ENCODE data around the gene AK5. TPM values are rescaled to one million over a fixed set of nuclear protein-coding genes. Genes with fewer than 3 reads are reported as not detected.

Gene AK5
- total and polyA plus RNA-seq, 2 donors: 0.79 to 6.5 TPM

DNA sequence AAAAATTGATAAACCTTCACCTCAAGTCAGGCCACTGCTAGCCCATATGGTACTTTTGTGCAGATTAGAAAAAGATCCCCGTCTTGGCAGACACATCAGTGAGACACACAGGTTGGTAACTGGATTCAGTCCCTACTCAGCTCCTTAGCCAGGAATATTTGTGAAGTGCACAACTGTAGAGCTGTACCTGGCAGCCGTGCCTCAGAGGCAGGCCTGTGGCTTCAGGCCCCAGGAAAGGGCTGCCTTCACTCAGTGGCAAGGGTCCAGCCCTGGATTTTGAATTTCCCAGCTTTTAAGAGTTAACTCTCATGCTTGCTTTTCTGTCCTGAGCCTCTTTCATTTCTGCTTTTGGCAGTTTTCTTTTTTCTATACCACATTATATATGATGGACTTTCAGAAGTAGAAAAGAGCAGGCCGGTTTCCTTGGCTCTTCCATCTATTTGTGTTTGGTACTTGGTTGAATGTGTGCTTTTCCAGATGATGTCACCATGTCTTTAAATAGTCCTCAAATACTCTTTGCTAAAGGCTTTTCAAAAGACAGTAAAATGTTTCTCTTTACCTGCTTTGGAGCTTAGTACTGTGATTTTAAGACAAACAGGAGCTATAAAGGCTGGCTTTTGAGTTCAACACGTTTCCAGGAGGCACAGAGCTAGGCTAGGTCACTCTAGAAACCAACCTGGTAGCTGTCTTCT is 186.6 kb downstream of the AK5 start:
- 46% methylated on average over 4 of the region's 4 CpGs for WGBS
- H3K4me1 ChIP-seq (ENCODE audit: insufficient read depth): no peaks in the 10 kb centered on the region
- no peak overlapping the region for H3K27ac ChIP-seq (ENCODE audit: low read depth)
- no peak for DNase-seq (ENCODE audit: extremely low spot score)
- no peak overlapping the region for H3K4me3 ChIP-seq (ENCODE audit: low read depth, low read length)
- H3K36me3 ChIP-seq (ENCODE audit: insufficient read depth): no peaks in the 10 kb centered on the region

DNA sequence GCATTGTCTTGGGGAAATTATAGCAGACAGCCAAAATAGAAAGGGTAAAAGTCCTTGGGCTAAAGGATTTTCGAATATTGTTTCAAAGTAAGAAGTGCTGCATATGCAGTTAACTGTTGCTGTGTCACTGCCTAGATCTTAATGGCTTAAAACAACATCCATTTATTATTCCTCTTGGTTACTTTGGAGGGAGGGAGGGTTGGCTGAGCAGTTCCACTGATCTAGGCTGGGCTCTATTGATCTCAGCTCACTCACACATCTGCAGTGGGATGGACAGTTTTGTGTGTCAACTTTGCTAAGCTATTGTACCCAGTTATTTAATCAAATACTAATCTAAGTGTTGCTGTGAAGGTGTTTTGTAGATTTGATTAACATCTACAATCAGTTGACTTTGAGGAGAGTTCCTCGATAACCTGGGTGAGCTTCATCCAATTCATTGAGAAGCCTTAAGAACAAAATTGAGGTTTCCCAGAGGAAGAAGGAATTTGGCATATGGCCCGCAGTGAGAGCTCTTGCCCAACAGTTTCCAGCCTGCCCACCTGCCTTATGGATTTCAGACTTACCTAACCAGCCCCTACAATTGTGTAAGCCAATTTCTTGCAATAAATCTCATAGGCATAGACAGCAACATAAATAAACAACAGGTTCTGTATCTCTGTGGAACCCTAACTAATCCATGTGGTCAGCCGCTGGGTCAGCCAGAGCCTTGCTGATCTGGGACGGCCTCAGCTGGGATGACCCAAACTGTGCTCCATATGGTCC is 187.3 kb downstream of the AK5 start:
- Histone ChIP-seq H3K36me3 (ENCODE audit: insufficient read depth) (no peaks in the 10 kb centered on the region), H3K4me1 (ENCODE audit: insufficient read depth) (no peaks in the 10 kb centered on the region), H3K27ac (ENCODE audit: low read depth) (no peak overlapping the region), H3K4me3 (ENCODE audit: low read depth, low read length) (no peak overlapping the region)
- no peak for DNase-seq (ENCODE audit: extremely low spot score)
- 84% methylated on average over 5 of the region's 5 CpGs for WGBS

DNA sequence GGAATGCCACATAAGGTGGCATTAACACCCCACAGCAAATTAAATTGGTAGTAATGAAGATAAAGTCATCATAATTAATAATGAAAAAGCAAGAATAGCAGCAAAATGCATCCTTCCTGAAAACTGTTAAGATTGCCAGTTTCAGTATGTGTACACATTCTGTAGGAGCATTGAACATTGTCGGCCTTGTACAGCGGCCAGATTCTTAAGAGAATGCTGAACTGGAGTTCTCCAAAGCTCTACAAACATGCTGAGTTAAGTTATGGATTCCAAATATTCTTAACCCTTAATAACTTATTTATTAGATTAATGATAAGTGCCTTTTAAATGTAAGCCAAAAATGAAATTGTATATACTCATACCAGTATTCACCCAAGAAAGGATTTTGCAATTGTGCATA is 189.9 kb downstream of the AK5 start:
- WGBS: 81% methylated on average over 2 of the region's 2 CpGs
- H3K27ac ChIP-seq (ENCODE audit: low read depth): no peak overlapping the region
- no peak overlapping the region for H3K4me3 ChIP-seq (ENCODE audit: low read depth, low read length)
- DNase-seq (ENCODE audit: extremely low spot score): no peak
- no peaks in the 10 kb centered on the region for H3K4me1 ChIP-seq (ENCODE audit: insufficient read depth)
- no peaks in the 10 kb centered on the region for H3K36me3 ChIP-seq (ENCODE audit: insufficient read depth)

GRCh38 chr1:77473690-77474089 is 191.9 kb downstream of the AK5 start:
- Histone ChIP-seq H3K36me3 (ENCODE audit: insufficient read depth) (no peaks in the 10 kb centered on the region), H3K4me3 (ENCODE audit: low read depth, low read length) (no peak overlapping the region), H3K27ac (ENCODE audit: low read depth) (no peak overlapping the region), H3K4me1 (ENCODE audit: insufficient read depth) (no peaks in the 10 kb centered on the region)
- no peak for DNase-seq (ENCODE audit: extremely low spot score)
- 43% methylated on average over 3 of the region's 3 CpGs for WGBS

DNA sequence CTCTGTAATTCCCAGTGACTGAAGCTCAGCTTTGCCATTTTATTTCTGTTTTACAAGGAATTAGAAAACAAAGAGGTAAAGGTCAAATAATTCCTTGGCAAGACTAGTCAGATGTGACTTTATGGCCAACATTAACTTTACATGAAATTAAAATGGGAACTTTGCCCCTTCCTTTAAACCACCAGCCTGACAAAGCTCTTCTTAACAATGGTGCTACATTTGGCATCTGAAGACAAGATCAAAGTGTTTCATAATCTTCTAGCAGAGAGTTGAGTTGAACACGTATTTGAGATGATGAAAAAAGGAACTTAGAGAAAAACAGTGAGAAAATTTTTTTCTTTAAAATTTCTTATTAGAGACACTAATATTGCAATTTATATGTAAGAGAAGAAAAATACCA is 193.8 kb downstream of the AK5 start:
- 15% methylated on average over 1 of the region's 1 CpG for WGBS
- no peak overlapping the region for H3K27ac ChIP-seq (ENCODE audit: low read depth)
- no peak for DNase-seq (ENCODE audit: extremely low spot score)

DNA sequence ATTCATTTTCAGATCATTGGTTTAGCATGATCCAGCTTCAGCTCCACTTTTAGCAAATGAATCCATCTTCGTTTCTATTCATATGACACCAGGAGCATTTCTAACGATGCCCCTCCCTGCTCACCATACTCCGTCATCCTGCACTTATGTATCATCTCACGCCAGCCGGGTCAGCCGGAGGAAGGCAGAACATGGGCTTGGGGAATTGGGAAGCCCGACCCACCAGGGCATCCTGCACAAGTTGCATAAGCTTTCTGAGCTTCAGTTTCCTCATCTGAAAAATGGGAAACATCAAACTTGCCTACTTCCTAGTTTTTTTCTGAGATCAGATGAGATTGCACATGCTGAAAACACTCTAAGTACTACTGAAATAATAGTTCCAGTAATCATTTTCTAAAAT is 194.7 kb downstream of the AK5 start:
- no peaks in the 10 kb centered on the region for H3K4me1 ChIP-seq (ENCODE audit: insufficient read depth)
- no peak overlapping the region for H3K4me3 ChIP-seq (ENCODE audit: low read depth, low read length)
- DNase-seq (ENCODE audit: extremely low spot score): no peak
- H3K36me3 ChIP-seq (ENCODE audit: insufficient read depth): no peaks in the 10 kb centered on the region
- WGBS: 79% methylated on average over 7 of the region's 7 CpGs
- no peak overlapping the region for H3K27ac ChIP-seq (ENCODE audit: low read depth)

More for the DNA sequence above, 193.8 kb downstream of the AK5 start:
- no peaks in the 10 kb centered on the region for H3K36me3 ChIP-seq (ENCODE audit: insufficient read depth)
- H3K4me3 ChIP-seq (ENCODE audit: low read depth, low read length): no peak overlapping the region
- H3K4me1 ChIP-seq (ENCODE audit: insufficient read depth): no peaks in the 10 kb centered on the region

- Histone ChIP-seq H3K27ac (ENCODE audit: low read depth) (no peak overlapping the region), H3K4me1 (ENCODE audit: insufficient read depth) (no peaks in the 10 kb centered on the region), H3K36me3 (ENCODE audit: insufficient read depth) (no peaks in the 10 kb centered on the region), H3K4me3 (ENCODE audit: low read depth, low read length) (no peak overlapping the region)
- WGBS: 78% methylated on average over 1 of the region's 1 CpG
- DNase-seq (ENCODE audit: extremely low spot score): no peak
Observed at GRCh38 chr1:77484334-77484733, 202.5 kb downstream of the AK5 start.

GRCh38 chr1:77484926-77485325 is 203.1 kb downstream of the AK5 start:
- DNase-seq (ENCODE audit: extremely low spot score): no peak
- no peak overlapping the region for H3K27ac ChIP-seq (ENCODE audit: low read depth)
- WGBS: 47% methylated on average over 2 of the region's 2 CpGs

GRCh38 chr1:77487631-77488030 is 205.8 kb downstream of the AK5 start:
- no peak for DNase-seq (ENCODE audit: extremely low spot score)
- H3K4me3 ChIP-seq (ENCODE audit: low read depth, low read length): no peak overlapping the region
- H3K4me1 ChIP-seq (ENCODE audit: insufficient read depth): no peaks in the 10 kb centered on the region
- H3K36me3 ChIP-seq (ENCODE audit: insufficient read depth): no peaks in the 10 kb centered on the region
- 82% methylated on average over 1 of the region's 1 CpG for WGBS
- H3K27ac ChIP-seq (ENCODE audit: low read depth): no peak overlapping the region

More at GRCh38 chr1:77484926-77485325, 203.1 kb downstream of the AK5 start:
- Histone ChIP-seq H3K36me3 (ENCODE audit: insufficient read depth) (no peaks in the 10 kb centered on the region), H3K4me1 (ENCODE audit: insufficient read depth) (no peaks in the 10 kb centered on the region), H3K4me3 (ENCODE audit: low read depth, low read length) (no peak overlapping the region)

DNA sequence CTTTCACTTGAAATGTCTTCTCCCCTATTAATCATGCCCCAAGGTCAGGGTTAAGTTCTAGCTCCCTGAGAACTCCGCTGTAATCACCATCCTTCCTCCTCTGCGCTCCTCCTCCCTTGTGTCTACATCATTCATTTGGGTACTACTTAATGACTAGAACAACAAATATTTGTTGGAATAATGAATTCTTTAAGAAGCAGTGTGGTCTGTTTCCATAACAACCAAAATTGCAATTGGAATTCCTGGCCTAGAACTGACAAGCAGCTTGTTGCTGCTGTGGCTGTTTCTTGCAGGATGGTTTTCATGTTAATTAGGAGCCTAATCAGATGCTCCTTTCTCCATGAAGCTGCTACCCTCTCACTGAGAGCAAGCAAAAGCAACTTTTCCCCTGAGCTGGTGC is 208.1 kb downstream of the AK5 start:
- H3K36me3 ChIP-seq (ENCODE audit: insufficient read depth): no peaks in the 10 kb centered on the region
- no peaks in the 10 kb centered on the region for H3K4me1 ChIP-seq (ENCODE audit: insufficient read depth)
- DNase-seq (ENCODE audit: extremely low spot score): no peak
- H3K4me3 ChIP-seq (ENCODE audit: low read depth, low read length): no peak overlapping the region
- 84% methylated on average over 2 of the region's 2 CpGs for WGBS
- no peak overlapping the region for H3K27ac ChIP-seq (ENCODE audit: low read depth)

GRCh38 chr1:77494026-77494425 is 212.2 kb downstream of the AK5 start:
- Histone ChIP-seq H3K4me1 (ENCODE audit: insufficient read depth) (no peaks in the 10 kb centered on the region), H3K27ac (ENCODE audit: low read depth) (no peak overlapping the region), H3K36me3 (ENCODE audit: insufficient read depth) (no peaks in the 10 kb centered on the region), H3K4me3 (ENCODE audit: low read depth, low read length) (no peak overlapping the region)
- no peak for DNase-seq (ENCODE audit: extremely low spot score)

- H3K27ac ChIP-seq (ENCODE audit: low read depth): no peak overlapping the region
Observed at GRCh38 chr1:77498918-77499317, 217.1 kb downstream of the AK5 start.

DNA sequence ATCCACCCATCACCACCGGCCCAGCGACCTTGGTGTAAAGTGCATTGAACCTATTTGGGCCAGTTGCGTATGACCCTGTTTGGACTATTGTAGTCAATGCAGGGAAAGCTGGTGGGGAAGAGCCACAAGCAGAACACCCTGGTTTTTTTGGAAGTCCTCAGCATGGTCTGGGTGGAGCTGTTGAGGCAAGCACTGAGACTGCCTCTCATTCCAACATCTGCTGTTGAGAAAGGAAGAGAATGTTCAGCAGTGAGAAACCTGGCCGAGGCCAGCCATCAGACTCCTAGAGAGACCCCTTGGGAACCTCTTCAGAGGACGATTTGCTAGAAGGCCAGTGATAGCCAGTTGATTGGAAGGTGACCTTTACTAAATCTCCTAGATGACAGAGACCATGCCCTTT is 217.6 kb downstream of the AK5 start:
- 89% methylated on average over 5 of the region's 5 CpGs for WGBS
- H3K36me3 ChIP-seq (ENCODE audit: insufficient read depth): no peaks in the 10 kb centered on the region
- H3K4me1 ChIP-seq (ENCODE audit: insufficient read depth): no peaks in the 10 kb centered on the region
- no peak for DNase-seq (ENCODE audit: extremely low spot score)
- H3K27ac ChIP-seq (ENCODE audit: low read depth): no peak overlapping the region
- H3K4me3 ChIP-seq (ENCODE audit: low read depth, low read length): no peak overlapping the region

More at GRCh38 chr1:77498918-77499317, 217.1 kb downstream of the AK5 start:
- H3K4me3 ChIP-seq (ENCODE audit: low read depth, low read length): no peak overlapping the region
- no peaks in the 10 kb centered on the region for H3K4me1 ChIP-seq (ENCODE audit: insufficient read depth)
- no peak for DNase-seq (ENCODE audit: extremely low spot score)
- no peaks in the 10 kb centered on the region for H3K36me3 ChIP-seq (ENCODE audit: insufficient read depth)

DNA sequence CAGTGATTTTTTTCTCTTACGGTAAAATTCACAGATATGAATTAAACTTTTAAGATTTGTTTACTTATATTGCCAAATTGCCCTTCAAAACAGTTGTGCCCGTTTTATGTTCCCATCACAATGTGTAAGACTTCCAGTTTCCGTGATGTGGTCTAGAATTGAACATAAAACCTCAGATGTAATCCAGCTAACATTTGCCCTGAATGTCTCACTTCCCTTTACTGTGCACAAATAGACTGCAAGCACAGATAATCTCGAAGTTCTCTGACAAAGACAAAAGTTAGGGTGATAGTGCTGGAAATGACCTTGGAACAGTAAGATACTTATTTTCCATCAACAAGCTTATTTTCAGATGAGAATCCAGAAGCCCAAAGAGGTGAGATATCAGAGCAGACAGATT is 223.2 kb downstream of the AK5 start:
- WGBS: 54% methylated on average over 4 of the region's 4 CpGs
- Histone ChIP-seq H3K27ac (ENCODE audit: low read depth) (no peak overlapping the region), H3K4me3 (ENCODE audit: low read depth, low read length) (no peak overlapping the region), H3K36me3 (ENCODE audit: insufficient read depth) (no peaks in the 10 kb centered on the region), H3K4me1 (ENCODE audit: insufficient read depth) (no peaks in the 10 kb centered on the region)
- no peak for DNase-seq (ENCODE audit: extremely low spot score)

Data from urinary bladder (tissue), 4 donors.